Upper lobe of left lung (tissue), 4 donors: ENCODE data around the gene ESRP2.

ENCODE experiments used
- CTCF ChIP-seq, 6 experiments: fragments of 450-650 bp in 4 of 6; fragments of 200-600 bp in 2 of 6; sonication (generic) in 2 of 6; IDR thresholded peaks; one replicate each; pipeline ENCODE4 v1.5.1; 2016 to 2019; ENCODE audit warnings: antibody characterized with exemption in 6 of 6
- EP300 ChIP-seq, 4 donors: sonication (generic); formaldehyde crosslinking; IDR thresholded peaks; one replicate each; pipeline ENCODE4 v1.5.1; 2017; ENCODE audit warnings: antibody characterized with exemption in 4 of 4, control low read depth in 2 of 4
- POLR2A ChIP-seq, 4 donors: fragments of 450-650 bp; IDR thresholded peaks; one replicate each; pipeline ENCODE4 v1.5.1; 2016 to 2017; ENCODE audit warnings: antibody characterized with exemption in 4 of 4, mild to moderate bottlenecking in 2 of 4
- POLR2AphosphoS5 ChIP-seq, 2 donors: sonication (generic); formaldehyde crosslinking; IDR thresholded peaks; one replicate each; pipeline ENCODE4 v1.5.1; 2017; ENCODE audit warnings: antibody characterized with exemption in 2 of 2

- TF ChIP-seq CTCF (IDR thresholded peaks at IDR 0.05) = no peak
- no peak for TF ChIP-seq POLR2AphosphoS5 (IDR thresholded peaks at IDR 0.05)
- TF ChIP-seq POLR2A (IDR thresholded peaks at IDR 0.05) = no peak
- no peak for TF ChIP-seq EP300 (IDR thresholded peaks at IDR 0.05)
Measured at GRCh38 chr16:68183046-68183445, 52.9 kb downstream of the ESRP2 start.
